ENCODE results near the gene SALL1. TPM values are rescaled to one million over a fixed set of nuclear protein-coding genes. Genes with fewer than 3 reads are reported as not detected.

SALL1 gene
- total RNA-seq, 1 experiment from 2014 or later = not detected

DNA sequence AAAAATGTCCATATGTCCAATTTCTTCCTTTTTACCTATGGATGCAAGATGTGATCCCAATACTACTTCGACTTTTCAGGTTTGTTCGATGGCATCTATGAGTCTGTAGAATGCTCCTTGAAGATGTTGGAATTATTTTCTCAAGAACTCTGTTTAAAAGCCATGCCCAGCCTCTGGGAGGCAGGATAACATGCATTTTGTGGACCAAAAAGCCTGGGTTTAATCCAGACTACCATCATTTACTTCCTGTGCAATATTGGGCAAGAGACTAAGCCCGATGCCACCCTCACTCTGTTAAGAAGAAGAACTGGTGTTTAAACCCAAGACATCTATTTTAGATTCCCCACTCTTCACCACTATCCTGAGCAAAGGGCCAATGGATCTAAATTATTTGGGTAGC lies 42.8 kb upstream of the SALL1 start (continued):
- TF ChIP-seq REST (IDR thresholded peaks at IDR 0.05; ENCODE audit: low read depth) = no peak
- TF ChIP-seq, protein P1, sequence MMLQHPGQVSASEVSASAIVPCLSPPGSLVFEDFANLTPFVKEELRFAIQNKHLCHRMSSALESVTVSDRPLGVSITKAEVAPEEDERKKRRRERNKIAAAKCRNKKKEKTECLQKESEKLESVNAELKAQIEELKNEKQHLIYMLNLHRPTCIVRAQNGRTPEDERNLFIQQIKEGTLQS (IDR thresholded peaks at IDR 0.05) = no peak

DNA sequence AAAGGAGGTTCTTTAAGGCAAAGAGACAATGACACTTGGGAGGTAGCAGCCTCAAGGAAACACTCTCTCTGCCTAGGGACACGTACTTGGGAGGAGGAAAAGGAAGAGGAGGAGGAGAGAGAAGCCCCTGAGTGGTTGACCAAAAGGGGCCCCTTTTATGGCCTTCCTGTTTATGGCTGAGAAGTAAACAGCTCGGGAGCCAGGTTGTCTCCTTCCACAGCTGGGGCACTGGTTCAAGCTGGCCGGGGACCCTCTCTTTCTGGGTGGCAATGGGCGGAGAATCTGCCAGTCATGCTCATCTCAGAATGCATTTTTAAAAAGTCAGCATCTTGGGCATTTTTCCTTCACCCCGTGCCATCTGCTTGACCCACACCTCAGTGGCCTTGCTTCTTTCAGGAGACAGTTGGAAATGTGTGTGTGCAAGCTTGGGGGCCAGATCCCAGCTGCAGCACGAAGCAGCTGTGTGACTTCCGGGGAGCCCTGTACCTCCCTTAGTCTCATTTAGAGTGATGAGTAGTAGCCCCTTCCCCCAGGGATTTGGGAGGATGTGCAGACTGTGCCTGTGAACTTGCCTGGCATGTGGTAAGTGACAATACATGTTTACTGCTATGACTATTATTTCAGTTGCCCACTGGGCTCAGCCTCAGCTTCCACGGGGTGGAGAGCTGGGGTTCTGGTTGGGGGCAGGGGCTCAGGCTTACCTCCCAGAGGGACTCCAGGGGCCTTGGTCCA lies 33.8 kb upstream of the SALL1 start:
- Histone ChIP-seq H3K79me2 (ENCODE audit: insufficient read depth, low read length) (no peaks in the 10 kb centered on the region), H4K20me1 (ENCODE audit: insufficient read depth) (no peaks in the 10 kb centered on the region), H3K4me3 (replicated peaks in 1 of 2; ENCODE audit: low read depth in 1 of 2, low read length in 2 of 2) (no peak overlapping the region), H3K9me3 (ENCODE audit: control insufficient read depth in 1 of 2, insufficient read depth in 1 of 2, low read depth in 1 of 2, low read length in 2 of 2) (no peaks in the 10 kb centered on the region), H3K36me3 (ENCODE audit: control insufficient read depth in 1 of 2, insufficient read depth in 2 of 2, low read length in 2 of 2) (no peaks in the 10 kb centered on the region), H2AFZ (ENCODE audit: low read depth, low read length, poor library complexity, severe bottlenecking) (no peak overlapping the region), H3K4me1 (ENCODE audit: control insufficient read depth in 1 of 2, insufficient read depth in 2 of 2, low read length in 2 of 2) (no peaks in the 10 kb centered on the region), H3K9me2 (ENCODE audit: insufficient read depth) (no peaks in the 10 kb centered on the region), H3K4me2 (ENCODE audit: low read length) (no peak overlapping the region), H3K27ac (ENCODE audit: low read depth, low read length) (no peak overlapping the region), H3K27me3 (ENCODE audit: insufficient read depth, low read length) (no peaks in the 10 kb centered on the region), H3K9ac (ENCODE audit: low read length) (no peak overlapping the region)
- TF ChIP-seq POLR2A (IDR thresholded peaks at IDR 0.05; ENCODE audit: borderline replicate concordance, extremely low read depth, insufficient read depth, insufficient read length) = no peak
- no peak for TF ChIP-seq SRF (IDR thresholded peaks at IDR 0.05; ENCODE audit: low read depth)
- no peak for TF ChIP-seq FOSL1 (IDR thresholded peaks at IDR 0.05; ENCODE audit: low read depth)
- TF ChIP-seq TCF7L2 (IDR thresholded peaks at IDR 0.05; ENCODE audit: borderline replicate concordance, extremely low read depth, insufficient read depth, insufficient read length) = no peak
- TF ChIP-seq POLR2AphosphoS5 (IDR thresholded peaks at IDR 0.05; ENCODE audit: low read depth, low read length) = no peak
- intact Hi-C loops (cut with micrococcal nuclease) = no loop called here
- ChIA-PET CTCF (no interaction called here), RAD21 (ENCODE audit: low non-redundant PET in 1 of 2, low total read pairs in 2 of 2, uncharacterized antibody in 2 of 2, unreplicated experiment in 2 of 2) (no interaction called here), POLR2A (no interaction called here)
- ATAC-seq = no peak
- no TSS peak for BruUV-seq (replicated peaks)
- DNase-seq (ENCODE audit: low read depth, low spot score) = no peak
